Measurements from ENCODE around the gene PELI2.
"Not testable (repeated sequence)": the region's sequence is repeated elsewhere in the genome, so short reads cannot be mapped to it uniquely, and the experiment has no call there.

The PELI2 gene

GRCh38 chr14:56145965-56146364 lies 27.8 kb downstream of the PELI2 start:
- DNase-seq: peak; percentile 31

- DNase-seq: no peak
Observed at GRCh38 chr14:56147449-56147848, 29.2 kb downstream of the PELI2 start.

GRCh38 chr14:56147986-56148901 lies 30.0 kb downstream of the PELI2 start:
- no peak for DNase-seq

GRCh38 chr14:56149151-56149550 lies 30.9 kb downstream of the PELI2 start:
- no peak for DNase-seq

- no peak for DNase-seq
Observed at GRCh38 chr14:56149995-56150394, 31.8 kb downstream of the PELI2 start.

- peak; percentile 24 for DNase-seq
Observed at GRCh38 chr14:56150645-56151345, 32.6 kb downstream of the PELI2 start.

GRCh38 chr14:56152221-56152620 lies 34.0 kb downstream of the PELI2 start:
- DNase-seq: no peak

- DNase-seq: no peak
Observed at GRCh38 chr14:56153267-56153666, 35.1 kb downstream of the PELI2 start.

- no peak for DNase-seq
Observed at GRCh38 chr14:56154321-56154720, 36.1 kb downstream of the PELI2 start.

- no peak for DNase-seq
Observed at GRCh38 chr14:56156096-56156495, 37.9 kb downstream of the PELI2 start.

GRCh38 chr14:56159066-56159465 lies 40.9 kb downstream of the PELI2 start:
- no peak for DNase-seq

- no peak for DNase-seq
Observed at GRCh38 chr14:56160088-56160487, 41.9 kb downstream of the PELI2 start.

GRCh38 chr14:56161658-56162057 lies 43.4 kb downstream of the PELI2 start:
- DNase-seq: no peak

- no peak for DNase-seq
Observed at GRCh38 chr14:56162476-56162875, 44.3 kb downstream of the PELI2 start.

GRCh38 chr14:56166579-56166978 lies 48.4 kb downstream of the PELI2 start:
- DNase-seq: not testable (repeated sequence)

GRCh38 chr14:56168007-56168616 lies 49.9 kb downstream of the PELI2 start:
- no peak for DNase-seq

- DNase-seq: no peak
Observed at GRCh38 chr14:56170028-56170427, 51.8 kb downstream of the PELI2 start.

GRCh38 chr14:56170877-56171422 lies 52.7 kb downstream of the PELI2 start:
- no peak for DNase-seq

- no peak for DNase-seq
Observed at GRCh38 chr14:56172074-56172473, 53.9 kb downstream of the PELI2 start.

- no peak for DNase-seq
Observed at GRCh38 chr14:56172571-56172971, 54.4 kb downstream of the PELI2 start.

GRCh38 chr14:56173365-56173922 lies 55.2 kb downstream of the PELI2 start:
- no peak for DNase-seq

GRCh38 chr14:56175773-56176172 lies 57.6 kb downstream of the PELI2 start:
- DNase-seq: no peak

- DNase-seq: no peak
Observed at GRCh38 chr14:56176530-56176929, 58.3 kb downstream of the PELI2 start.

Data from stimulated activated CD4-positive, alpha-beta T cell treated with anti-CD3 and anti-CD28 coated beads, Interleukin-4, amount 100 ng/mL, for 24 hours (primary cell).